ENCODE results near the gene CCS.

Gene CCS

GRCh38 chr11:66556086-66556485, 36.9 kb upstream of the CCS start:
- TF ChIP-seq CSDC2 (CRISPR knock-in tag; IDR thresholded peaks at IDR 0.05) (no peak), ARNTL (CRISPR knock-in tag; IDR thresholded peaks at IDR 0.05; ENCODE audit: borderline replicate concordance, low read depth) (no peak), ZFP30 (CRISPR knock-in tag; IDR thresholded peaks at IDR 0.05) (no peak), ESRRG (CRISPR knock-in tag; IDR thresholded peaks at IDR 0.05) (no peak), TSHZ2 (CRISPR knock-in tag; IDR thresholded peaks at IDR 0.05) (no peak), OSR1 (CRISPR knock-in tag; IDR thresholded peaks at IDR 0.05) (no peak), CREB5 (CRISPR knock-in tag; IDR thresholded peaks at IDR 0.05; ENCODE audit: low read depth) (no peak), ISL1 (CRISPR knock-in tag; IDR thresholded peaks at IDR 0.05) (no peak), BACH2 (CRISPR knock-in tag; IDR thresholded peaks at IDR 0.05; ENCODE audit: borderline replicate concordance) (no peak), ZNF8 (CRISPR knock-in tag; IDR thresholded peaks at IDR 0.05) (no peak)
- no peak for ATAC-seq

- no peak for ATAC-seq
- TF ChIP-seq TCF4 (CRISPR knock-in tag; IDR thresholded peaks at IDR 0.05; ENCODE audit: borderline replicate concordance) (no peak), SNAI2 (CRISPR knock-in tag; IDR thresholded peaks at IDR 0.05) (no peak), PPARA (CRISPR knock-in tag; IDR thresholded peaks at IDR 0.05; ENCODE audit: borderline replicate concordance) (no peak), ZNF565 (CRISPR knock-in tag; conservative IDR thresholded peaks at IDR 0.05; ENCODE audit: low read depth) (no peak), ZNF70 (CRISPR knock-in tag; IDR thresholded peaks at IDR 0.05) (no peak), OSR1 (CRISPR knock-in tag; IDR thresholded peaks at IDR 0.05) (no peak), ZNF8 (CRISPR knock-in tag; IDR thresholded peaks at IDR 0.05) (no peak), ZFP30 (CRISPR knock-in tag; IDR thresholded peaks at IDR 0.05) (no peak), CSRNP3 (CRISPR knock-in tag; IDR thresholded peaks at IDR 0.05) (no peak), ZFP3 (CRISPR knock-in tag; IDR thresholded peaks at IDR 0.05) (no peak), BACH2 (CRISPR knock-in tag; IDR thresholded peaks at IDR 0.05; ENCODE audit: borderline replicate concordance) (no peak), POU6F1 (CRISPR knock-in tag; IDR thresholded peaks at IDR 0.05; ENCODE audit: borderline replicate concordance, low read depth) (no peak), CREB5 (CRISPR knock-in tag; IDR thresholded peaks at IDR 0.05; ENCODE audit: low read depth) (no peak), CSDC2 (CRISPR knock-in tag; IDR thresholded peaks at IDR 0.05) (no peak), TOX (CRISPR knock-in tag; IDR thresholded peaks at IDR 0.05; ENCODE audit: borderline replicate concordance) (no peak)
Observed at GRCh38 chr11:66557733-66558326, 35.2 kb upstream of the CCS start.

- no peak for ATAC-seq
- TF ChIP-seq CREB5 (CRISPR knock-in tag; IDR thresholded peaks at IDR 0.05; ENCODE audit: low read depth): no peak
- no peak for TF ChIP-seq BACH2 (CRISPR knock-in tag; IDR thresholded peaks at IDR 0.05; ENCODE audit: borderline replicate concordance)
- TF ChIP-seq PATZ1 (CRISPR knock-in tag; IDR thresholded peaks at IDR 0.05; ENCODE audit: borderline replicate concordance): no peak
- TF ChIP-seq ARNTL (CRISPR knock-in tag; IDR thresholded peaks at IDR 0.05; ENCODE audit: borderline replicate concordance, low read depth): no peak
- no peak for TF ChIP-seq CSDC2 (CRISPR knock-in tag; IDR thresholded peaks at IDR 0.05)
- TF ChIP-seq ESRRG (CRISPR knock-in tag; IDR thresholded peaks at IDR 0.05): no peak
- no peak for TF ChIP-seq RARB (CRISPR knock-in tag; IDR thresholded peaks at IDR 0.05)
- no peak for TF ChIP-seq GLIS3 (CRISPR knock-in tag; IDR thresholded peaks at IDR 0.05)
- TF ChIP-seq OSR1 (CRISPR knock-in tag; IDR thresholded peaks at IDR 0.05): no peak
- no peak for TF ChIP-seq ZFP3 (CRISPR knock-in tag; IDR thresholded peaks at IDR 0.05)
- TF ChIP-seq SNAI2 (CRISPR knock-in tag; IDR thresholded peaks at IDR 0.05): no peak
- no peak for TF ChIP-seq ZNF70 (CRISPR knock-in tag; IDR thresholded peaks at IDR 0.05)
- no peak for TF ChIP-seq ZC3H10 (CRISPR knock-in tag; IDR thresholded peaks at IDR 0.05)
- TF ChIP-seq ZNF565 (CRISPR knock-in tag; conservative IDR thresholded peaks at IDR 0.05; ENCODE audit: low read depth): no peak
- no peak for TF ChIP-seq ZFP30 (CRISPR knock-in tag; IDR thresholded peaks at IDR 0.05)
- no peak for TF ChIP-seq TCF4 (CRISPR knock-in tag; IDR thresholded peaks at IDR 0.05; ENCODE audit: borderline replicate concordance)
Observed at GRCh38 chr11:66559142-66559865, 33.7 kb upstream of the CCS start.

All from SK-N-SH treated with all-trans-retinoic acid at 6 μM for 48 hours (cell line).